Measurements from ENCODE around the gene POU2AF1. TPM values are rescaled to one million over a fixed set of nuclear protein-coding genes. Genes with fewer than 3 reads are reported as not detected.

The POU2AF1 gene
- total RNA-seq, 1 donor from 2014 or later: not detected

DNA sequence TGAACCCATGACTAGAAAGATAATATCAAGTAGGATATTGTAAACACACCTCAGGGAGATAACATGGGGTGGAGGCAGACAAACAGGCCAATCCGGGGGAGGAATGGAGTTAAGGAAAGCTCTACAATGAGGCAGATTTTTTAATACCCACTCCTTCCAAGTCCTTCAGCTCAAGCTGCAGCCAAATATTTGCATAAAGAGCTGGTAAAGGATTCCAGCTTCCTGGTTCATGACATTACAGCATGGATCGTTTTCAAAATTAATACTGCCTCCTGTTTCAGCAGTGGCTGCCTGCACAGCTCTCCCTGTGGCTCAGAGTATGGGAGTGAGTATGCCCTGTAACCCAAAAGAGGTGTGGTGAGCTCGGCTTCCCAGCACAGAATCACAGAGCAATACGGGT, 75.6 kb downstream of the POU2AF1 start:
- TF ChIP-seq, protein P1, sequence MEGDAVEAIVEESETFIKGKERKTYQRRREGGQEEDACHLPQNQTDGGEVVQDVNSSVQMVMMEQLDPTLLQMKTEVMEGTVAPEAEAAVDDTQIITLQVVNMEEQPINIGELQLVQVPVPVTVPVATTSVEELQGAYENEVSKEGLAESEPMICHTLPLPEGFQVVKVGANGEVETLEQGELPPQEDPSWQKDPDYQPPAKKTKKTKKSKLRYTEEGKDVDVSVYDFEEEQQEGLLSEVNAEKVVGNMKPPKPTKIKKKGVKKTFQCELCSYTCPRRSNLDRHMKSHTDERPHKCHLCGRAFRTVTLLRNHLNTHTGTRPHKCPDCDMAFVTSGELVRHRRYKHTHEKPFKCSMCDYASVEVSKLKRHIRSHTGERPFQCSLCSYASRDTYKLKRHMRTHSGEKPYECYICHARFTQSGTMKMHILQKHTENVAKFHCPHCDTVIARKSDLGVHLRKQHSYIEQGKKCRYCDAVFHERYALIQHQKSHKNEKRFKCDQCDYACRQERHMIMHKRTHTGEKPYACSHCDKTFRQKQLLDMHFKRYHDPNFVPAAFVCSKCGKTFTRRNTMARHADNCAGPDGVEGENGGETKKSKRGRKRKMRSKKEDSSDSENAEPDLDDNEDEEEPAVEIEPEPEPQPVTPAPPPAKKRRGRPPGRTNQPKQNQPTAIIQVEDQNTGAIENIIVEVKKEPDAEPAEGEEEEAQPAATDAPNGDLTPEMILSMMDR (IDR thresholded peaks at IDR 0.05): no peak
- peaks cover 76% of the 10 kb centered on the region for H3K27me3 Mint-ChIP-seq (ENCODE audit: unreplicated experiment)
- no peaks in the 10 kb centered on the region for H3K36me3 Mint-ChIP-seq (ENCODE audit: unreplicated experiment)
- no peak overlapping the region for H3K27ac Mint-ChIP-seq (ENCODE audit: unreplicated experiment)
- DNase-seq (ENCODE audit: extremely low spot score, unreplicated experiment): no peak
- H3K9me3 Mint-ChIP-seq (ENCODE audit: unreplicated experiment): no peaks in the 10 kb centered on the region
- no peak overlapping the region for H3K4me3 Mint-ChIP-seq (ENCODE audit: unreplicated experiment)
- peaks cover under 1% of the 10 kb centered on the region for H3K4me1 Mint-ChIP-seq (ENCODE audit: unreplicated experiment)

DNA sequence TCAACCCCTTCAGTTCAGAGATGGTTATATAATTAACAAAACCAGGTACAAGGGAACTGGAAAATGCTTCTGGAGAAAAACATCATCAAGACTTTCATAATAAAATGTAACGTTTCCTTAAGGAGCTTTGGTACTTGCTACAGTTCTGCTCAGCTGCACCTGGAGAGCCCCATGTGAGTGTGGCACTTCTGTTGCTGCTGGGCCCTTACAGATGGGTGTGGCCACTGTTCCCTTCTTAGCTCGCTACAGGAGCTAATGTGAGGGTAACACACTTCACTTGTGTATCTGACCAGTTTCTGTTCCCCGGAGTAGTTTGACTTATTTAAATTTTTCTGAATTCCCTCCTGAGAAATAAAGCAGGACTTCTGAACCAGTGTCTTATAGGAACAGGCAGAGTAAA, 76.8 kb downstream of the POU2AF1 start:
- DNase-seq (ENCODE audit: extremely low spot score, unreplicated experiment): no peak
- H3K9me3 Mint-ChIP-seq (ENCODE audit: unreplicated experiment): no peaks in the 10 kb centered on the region
- H3K4me1 Mint-ChIP-seq (ENCODE audit: unreplicated experiment): peaks cover 2% of the 10 kb centered on the region
- H3K27ac Mint-ChIP-seq (ENCODE audit: unreplicated experiment): no peak overlapping the region
- TF ChIP-seq, protein P1 (IDR thresholded peaks at IDR 0.05): no peak
- H3K4me3 Mint-ChIP-seq (ENCODE audit: unreplicated experiment): no peak overlapping the region
- H3K36me3 Mint-ChIP-seq (ENCODE audit: unreplicated experiment): no peaks in the 10 kb centered on the region
- H3K27me3 Mint-ChIP-seq (ENCODE audit: unreplicated experiment): peaks cover 71% of the 10 kb centered on the region

Small RNA genes lying within 50 kb of the gene (microRNA-seq; reads per million reads assigned to microRNA genes)
- gene MIR4491 (ENCODE audit: unreplicated experiment): not detected

Other genes with a start within 250 kb of the POU2AF1 start
- not detected in 2 replicates for gene POU2AF2, start 133.6 kb downstream of the POU2AF1 start, total RNA-seq
- gene POU2AF3, start 80.7 kb downstream of the POU2AF1 start, total RNA-seq: not detected in 2 replicates
- not detected in 2 replicates for gene BTG4, start 133.1 kb upstream of the POU2AF1 start, total RNA-seq
- gene HOATZ, start 135.5 kb upstream of the POU2AF1 start, total RNA-seq: not detected in 2 replicates
- 12.8 and 13.0 TPM in 2 replicates for gene LAYN, start 161.4 kb upstream of the POU2AF1 start, total RNA-seq
- gene SIK2, start 223.2 kb upstream of the POU2AF1 start, total RNA-seq: 19.0 and 21.9 TPM in 2 replicates